GM21528 (cell line): Measurements from ENCODE around the gene PYCR2.

Source experiments
- ATAC-seq: cut with Tn5 transposase; IDR thresholded peaks from one replicate; pipeline ENCODE4 v1.9.1; 2021; ENCODE audit warnings: mild to moderate bottlenecking, moderate library complexity; ENCODE audit not compliant: unreplicated experiment, low FRiP score

Gene PYCR2

DNA sequence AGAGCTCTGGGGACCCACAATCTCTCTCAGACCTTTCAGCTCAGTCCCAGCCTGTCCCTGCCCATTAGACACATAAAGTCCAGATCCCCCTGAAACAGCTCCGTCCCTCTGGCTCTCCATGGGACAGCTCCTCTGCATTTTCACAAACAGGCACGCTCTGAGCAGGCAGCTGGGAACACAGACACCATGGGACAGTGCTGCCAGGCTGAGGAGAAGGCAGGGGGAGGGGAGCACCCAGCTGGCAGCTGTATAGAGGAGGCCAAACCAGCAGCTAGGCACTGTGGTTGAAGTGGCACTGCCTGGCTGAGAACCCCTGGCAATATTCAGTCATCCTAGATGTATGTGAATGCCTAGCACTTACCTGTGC lies 43.8 kb downstream of the PYCR2 start:
- no peak for ATAC-seq

DNA sequence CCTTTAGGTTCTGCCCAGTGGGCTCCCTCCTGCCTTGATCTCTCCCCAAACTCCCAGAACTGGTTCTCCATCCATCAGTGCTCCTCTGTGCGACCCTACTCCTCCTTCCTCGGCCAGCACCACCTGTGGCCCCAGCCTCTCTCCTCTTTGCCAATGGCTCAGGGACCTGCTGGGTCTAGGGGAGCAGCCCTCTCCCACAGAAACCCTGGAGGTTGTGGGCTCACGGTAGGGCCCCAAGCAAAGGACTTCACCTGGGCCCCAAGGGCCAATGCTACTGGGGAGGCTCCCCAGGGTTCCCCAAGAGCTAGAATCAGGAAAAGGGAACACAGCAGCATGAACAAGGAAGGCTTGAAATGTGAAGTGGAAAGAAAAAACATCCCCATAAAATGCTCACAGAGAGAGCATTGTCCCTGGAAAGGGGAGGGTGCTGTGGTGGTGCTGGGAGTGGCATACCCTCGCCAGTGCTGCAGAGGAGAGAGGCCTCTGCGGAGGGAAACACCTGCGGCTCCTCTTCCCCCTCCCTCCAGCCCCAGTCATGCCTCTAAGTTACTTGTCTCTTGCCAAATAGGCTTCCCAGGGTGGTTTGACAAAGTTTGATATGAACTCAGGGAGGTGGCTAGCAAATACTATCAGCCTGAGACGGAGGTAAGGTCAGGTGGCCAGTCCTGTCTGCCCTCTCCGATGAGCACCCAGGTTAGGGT lies 44.4 kb downstream of the PYCR2 start:
- ATAC-seq: no peak

DNA sequence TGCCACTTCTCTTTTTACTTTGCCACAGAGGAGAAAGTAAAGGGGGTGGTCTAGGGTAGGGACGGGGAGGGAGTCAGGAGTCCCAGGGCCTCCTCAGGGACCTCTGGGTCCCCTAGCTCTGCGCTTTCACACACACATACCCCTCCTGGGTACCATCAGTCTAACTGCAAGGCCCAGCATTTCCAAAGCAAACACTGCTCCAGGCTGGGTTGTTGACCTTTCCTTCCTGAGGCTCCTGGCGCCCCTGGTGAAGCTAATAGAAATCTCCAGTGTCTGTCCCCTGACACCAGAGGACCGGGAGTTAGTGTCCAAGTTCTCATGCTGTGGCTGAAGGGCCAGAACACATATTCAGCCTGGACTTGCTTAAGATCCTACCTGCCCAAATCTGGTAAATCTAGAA lies 45.8 kb downstream of the PYCR2 start:
- no peak for ATAC-seq

DNA sequence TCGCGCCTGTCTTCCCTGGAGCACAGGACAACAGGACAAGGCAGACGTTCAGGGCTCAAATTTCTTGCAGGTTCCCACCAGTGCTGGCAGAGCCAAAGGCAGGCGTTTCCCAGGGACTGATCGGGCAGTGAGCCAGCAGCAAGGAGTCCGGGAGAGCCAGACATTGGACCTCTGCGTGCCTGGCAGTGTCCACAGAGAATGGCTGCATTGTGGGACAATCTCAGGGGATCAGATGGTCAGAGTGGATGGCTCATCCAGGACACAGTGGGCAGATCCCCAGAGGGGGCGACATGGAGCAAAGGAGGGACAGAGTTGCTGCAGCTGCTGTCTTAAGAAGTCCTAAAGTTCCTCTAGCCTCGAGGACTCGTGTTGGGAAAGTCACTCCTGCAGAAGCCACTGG lies 46.5 kb downstream of the PYCR2 start:
- no peak for ATAC-seq

DNA sequence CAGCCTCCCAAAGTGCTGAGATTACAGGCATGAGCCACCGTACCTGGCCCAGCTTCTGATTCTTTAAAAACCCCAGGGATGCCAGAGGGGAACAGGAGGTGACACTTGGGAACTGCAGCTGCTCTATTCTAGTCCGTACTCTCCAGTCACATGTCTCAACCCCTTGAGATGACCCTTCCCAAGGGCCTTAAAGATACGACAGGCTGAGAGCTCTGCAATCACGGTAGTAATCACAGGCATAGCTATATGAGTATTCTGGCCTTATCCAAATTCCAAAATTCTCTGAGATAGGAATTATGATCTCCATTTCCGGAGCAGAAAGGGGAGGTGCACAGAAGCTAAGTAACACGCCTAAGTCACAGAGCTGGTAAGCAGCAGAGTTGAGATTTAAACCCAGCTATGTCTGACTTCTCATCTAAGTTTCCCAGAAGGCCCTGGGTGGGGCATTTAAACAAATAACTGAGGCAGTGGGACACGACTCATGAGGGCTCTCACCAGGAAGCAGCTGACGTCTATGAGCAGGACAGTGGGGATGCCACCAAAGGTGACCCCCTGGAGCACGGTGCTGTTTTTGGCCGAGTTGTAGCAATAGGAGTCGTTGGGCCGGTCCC lies 47.0 kb downstream of the PYCR2 start:
- ATAC-seq: no peak

DNA sequence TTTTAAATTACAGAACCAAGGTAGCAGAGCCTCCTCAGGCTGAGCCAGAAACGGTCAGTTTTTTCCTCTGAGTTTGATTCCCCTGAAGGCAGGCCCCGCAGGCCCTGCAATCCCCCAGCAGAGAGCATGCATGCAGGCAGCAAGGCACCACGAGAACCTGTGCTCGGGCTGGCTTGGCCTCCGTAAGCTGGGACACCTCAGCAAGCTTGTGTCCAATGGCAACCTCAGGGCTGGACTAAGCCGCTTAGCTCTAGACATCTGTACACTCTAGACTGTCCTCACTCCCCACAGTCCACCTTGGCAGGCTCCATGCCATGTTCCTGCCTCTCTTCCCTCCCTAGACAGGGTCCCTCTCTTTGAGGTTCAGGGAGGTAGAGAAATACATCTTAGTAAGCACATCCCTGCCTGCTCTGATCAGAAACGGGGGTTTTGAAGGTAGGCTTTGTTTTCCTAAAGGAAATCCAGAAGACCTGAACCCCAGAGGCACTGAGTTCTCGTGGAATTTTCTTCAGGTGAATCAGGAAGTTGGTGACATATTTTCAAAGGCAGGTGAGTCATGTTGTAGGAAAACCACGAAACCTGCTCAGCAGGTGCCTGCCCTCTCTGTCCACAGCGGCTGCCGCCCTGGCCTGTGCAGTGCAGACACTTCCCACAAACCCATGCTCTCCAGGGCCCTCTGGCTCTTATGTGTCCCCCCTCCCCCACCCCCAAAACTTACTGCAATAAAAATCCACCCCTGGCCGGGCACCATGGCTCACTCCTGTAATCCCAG lies 48.8 kb downstream of the PYCR2 start:
- ATAC-seq: no peak

DNA sequence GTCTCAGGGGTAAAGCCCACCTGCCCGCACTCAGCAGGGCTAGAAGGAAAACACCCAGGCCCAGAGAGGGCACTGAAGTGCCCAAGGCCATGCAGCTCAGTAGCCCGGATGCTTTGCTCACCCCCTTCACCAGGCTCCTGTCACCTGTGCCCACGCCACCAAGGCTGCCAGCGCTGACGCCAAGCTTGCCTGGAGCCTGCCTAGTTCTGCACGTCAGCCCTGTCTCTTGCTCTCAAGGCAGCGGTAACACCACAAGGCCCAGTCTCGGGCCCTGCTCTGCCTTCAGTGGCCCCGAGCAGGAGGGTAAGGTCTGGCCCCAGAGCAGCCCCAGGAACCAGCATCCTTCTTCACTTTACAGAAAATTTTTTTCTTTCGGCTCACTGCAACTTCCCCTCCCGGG lies 49.6 kb downstream of the PYCR2 start:
- ATAC-seq: no peak

DNA sequence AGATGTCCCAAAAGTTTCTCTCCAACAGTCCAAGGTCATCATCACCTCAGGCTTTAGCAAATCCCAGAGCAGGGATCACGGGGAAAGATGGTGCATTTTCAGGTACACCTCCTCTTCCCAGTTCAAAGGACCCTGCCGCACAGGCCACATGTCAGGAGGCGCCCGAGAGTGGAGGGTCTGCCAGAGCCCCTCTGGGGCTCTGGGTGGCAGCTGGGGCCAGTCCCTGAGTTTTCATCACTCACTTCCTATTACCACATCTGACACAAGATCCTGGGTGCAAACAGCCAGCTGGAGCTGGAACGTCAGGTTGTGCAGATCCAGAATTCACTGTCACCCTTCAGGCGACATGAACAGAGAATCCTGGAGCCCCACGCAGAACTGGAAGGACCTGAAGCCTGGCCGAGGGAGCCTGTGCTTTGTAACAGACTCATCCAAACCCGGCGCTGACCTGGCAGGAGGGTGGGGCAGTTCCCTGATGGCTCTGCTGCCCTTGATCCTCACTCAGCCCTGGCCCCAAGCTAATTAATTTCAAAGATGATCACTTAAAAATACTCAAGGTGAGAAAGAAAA lies 50.7 kb downstream of the PYCR2 start:
- no peak for ATAC-seq

DNA sequence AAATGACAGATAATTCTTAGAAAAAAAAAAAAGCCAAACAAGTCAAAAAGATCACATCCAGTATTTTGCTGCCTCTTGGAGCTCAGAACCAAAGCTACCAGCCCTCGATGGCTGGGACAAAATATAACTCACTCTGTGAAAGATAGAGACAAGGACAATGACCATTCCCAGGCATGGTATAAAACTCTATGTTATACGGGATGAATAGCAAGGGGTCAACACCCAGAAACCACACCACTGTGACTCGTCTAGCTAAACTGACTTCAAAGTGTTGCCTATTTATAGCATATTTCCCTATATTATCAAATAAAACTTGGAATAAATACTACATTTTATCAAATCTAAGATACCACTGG lies 52.0 kb downstream of the PYCR2 start:
- no peak for ATAC-seq

DNA sequence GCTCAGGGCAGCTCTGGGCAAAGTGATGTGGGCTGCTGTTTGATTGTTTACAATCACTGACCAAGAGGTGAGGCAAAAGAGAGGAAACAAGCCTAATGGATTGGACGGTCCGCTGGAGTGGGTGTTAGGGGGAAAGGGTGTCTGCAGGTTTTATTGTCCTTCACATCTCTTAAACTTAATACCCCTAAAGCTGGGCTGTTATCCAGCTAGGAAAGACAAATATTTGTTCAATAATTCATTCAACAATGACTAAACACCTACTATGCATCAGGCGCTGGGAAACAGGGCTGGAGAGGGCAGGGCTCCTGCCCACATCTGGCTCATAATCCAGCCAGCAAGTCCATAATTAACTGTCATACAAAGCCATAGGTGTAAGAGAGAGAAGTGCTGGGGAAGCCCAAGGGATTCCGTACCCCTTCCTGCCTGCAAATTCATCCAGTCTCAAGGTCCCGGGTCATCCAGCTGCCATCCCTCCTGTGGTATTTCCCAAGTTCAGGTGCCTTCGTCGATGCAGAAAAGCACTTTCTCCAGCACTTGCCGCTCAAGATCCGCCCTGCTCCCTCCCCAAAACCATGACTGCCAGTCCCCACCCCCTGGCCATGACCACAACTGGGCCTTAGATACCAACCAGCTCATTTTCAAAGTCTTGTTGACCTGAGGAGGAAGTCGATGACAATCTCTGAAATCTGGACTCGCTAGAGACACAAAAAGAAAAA lies 52.5 kb downstream of the PYCR2 start:
- ATAC-seq: no peak

DNA sequence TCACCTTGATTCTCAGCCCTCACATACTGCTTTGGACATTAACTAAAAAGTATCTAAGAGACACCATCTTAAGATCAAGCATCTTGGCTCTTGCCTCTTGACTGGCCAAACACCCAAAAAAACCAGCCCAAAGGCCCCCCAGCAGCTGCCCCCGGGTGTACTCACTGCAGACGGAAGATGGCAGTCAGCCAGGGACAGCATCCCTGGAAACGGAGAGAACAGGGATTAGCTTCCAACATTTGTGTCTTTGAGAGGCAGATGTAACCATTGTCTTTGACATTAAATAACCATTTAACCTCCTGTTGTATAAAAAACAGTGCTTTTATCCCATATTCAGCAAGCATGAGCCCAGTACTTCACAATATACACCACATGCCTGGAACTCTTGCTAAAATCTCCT lies 53.1 kb downstream of the PYCR2 start:
- ATAC-seq: no peak
